ENCODE results near the gene MOBP.
"Not testable (repeated sequence)": the region's sequence is repeated elsewhere in the genome, so short reads cannot be mapped to it uniquely, and the experiment has no call there.

MOBP gene, protein sequence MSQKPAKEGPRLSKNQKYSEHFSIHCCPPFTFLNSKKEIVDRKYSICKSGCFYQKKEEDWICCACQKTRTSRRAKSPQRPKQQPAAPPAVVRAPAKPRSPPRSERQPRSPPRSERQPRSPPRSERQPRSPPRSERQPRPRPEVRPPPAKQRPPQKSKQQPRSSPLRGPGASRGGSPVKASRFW

DNA sequence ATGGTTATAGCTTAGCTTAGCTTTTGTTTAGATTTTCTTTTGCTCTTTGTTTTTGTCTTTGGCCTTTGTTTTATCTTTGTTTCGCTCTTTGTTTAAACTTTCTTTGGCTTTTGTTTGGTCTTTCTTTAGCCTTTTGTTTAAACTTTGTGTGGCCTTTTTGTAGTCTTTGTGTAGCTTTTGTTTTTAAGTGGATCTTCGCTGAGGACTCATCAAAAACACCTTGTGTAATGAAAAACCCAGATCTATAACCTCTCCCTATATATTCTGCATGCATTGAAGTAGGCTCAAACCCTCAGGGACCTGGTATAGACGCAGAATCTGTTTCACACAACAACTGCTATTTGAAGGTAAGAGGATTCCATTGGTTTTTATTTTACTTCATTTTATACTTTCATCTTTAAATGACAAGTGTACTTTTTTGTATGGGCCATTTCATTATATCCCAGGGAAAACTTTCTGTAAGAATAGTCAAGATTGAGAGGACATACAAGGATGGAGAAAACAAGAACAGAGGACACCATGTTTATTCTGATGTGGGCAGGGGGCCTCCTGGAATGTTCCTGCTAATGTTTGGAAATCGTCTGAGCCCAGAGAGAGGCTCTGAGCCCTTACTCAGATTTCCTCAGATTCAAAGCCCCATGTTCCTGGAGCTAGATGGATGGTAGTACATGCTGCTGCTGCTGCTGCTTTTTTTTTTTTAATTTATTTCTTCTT lies at the start of gene MOBP:
Gene MOBP, plus strand, starts transcription at position 287 of the 714 bp plus-strand sequence. CDS start 34,390 bp downstream, outside the sequence.
- no peak for DNase-seq (ENCODE audit: low read depth, low spot score)

DNA sequence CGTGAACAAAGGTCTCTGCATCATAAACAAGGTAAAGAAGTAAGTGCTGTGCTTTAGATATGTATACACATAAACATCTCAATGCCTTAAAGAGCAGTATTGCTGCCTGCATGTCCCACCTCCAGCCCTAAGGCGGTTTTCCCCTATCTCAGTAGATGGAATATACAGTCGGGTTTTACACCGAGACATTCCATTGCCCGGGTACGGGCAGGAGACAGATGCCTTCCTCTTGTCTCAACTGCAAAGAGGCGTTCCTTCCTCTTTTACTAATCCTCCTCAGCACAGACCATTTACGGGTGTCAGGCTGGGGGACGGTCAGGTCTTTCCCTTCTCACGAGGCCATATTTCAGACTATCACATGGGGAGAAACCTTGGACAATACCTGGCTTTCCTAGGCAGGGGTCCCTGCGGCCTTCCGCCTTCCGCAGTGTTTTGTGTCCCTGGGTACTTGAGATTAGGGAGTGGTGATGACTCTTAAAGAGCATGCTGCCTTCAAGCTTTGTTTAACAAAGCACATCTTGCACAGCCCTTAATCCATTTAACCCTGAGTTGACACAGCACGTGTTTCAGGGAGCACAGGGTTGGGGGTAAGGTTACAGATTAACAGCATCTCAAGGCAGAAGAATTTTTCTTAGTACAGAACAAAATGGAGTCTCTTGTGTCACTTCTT lies 48.8 kb upstream of the MOBP start:
- not testable (repeated sequence) for DNase-seq (ENCODE audit: low read depth, low spot score)

DNA sequence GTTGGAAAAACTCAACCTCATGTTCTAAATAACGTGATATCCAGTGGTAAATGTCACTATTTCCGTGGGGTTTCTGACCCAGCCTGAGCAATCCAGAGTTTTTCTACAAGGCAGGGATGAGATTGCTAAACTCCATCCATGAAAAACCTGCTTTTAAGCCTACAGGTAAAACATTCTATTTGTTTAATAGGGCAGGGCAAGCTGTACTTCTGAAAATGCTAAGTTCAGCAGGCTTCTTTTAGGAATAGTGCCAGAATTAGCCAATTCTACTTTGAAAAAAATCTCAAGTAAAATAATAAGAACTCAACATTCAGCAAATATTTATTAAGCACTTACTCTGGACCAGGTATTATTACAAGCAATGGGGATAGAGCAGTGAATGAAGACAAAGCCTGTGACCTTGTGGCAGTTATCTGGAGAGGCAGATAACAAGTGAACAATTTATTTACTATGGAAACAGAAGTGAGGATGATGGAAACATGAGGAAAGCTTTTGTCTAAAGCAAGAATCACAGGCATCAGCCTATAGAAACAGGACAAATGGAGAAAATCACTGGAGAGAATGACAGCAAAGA lies 47.7 kb upstream of the MOBP start:
- no peak for DNase-seq (ENCODE audit: low read depth, low spot score)

GRCh38 chr3:39420543-39420942 lies 46.9 kb upstream of the MOBP start:
- DNase-seq (ENCODE audit: low read depth, low spot score): no peak

- DNase-seq (ENCODE audit: low read depth, low spot score): no peak
Observed at GRCh38 chr3:39423436-39423970, 44.0 kb upstream of the MOBP start.

DNA sequence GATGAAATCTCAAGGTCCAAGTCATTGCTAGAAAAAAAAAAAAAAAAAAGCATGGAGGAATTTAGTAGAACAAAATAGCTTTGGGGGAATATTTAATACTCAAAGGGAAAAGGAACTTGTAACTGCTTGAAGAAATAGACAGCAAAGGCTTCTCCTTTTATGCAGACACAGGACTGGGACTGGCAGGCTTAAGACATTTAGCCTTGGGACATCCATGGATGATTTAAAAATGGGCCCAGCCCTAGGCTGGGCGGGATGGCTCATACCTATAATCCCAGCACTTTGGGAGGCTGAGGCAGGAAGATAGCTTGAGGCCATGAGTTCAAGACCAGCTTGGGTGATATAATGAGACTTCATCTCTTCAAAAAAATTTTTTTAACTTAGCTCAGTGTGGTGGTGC lies 41.2 kb upstream of the MOBP start:
- no peak for DNase-seq (ENCODE audit: low read depth, low spot score)

DNA sequence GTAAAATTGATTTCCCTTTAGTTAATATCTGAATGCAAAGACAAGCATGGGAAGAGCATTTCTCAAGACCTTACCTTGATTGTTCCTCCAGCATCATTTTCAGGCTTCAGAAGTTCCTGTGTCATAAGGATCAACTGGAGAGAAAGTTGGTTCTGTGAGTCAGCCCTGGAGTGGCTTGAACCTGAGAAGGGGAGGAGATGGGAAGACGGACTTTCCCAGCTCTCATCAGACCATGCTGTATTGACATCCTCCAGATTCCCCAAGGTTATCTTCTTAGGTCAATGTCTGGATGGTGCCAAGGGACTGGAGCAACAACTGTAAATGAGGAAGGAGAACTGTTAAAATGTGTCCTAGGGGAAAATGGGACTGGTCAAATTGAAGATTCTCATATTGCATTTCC lies 40.0 kb upstream of the MOBP start:
- DNase-seq (ENCODE audit: low read depth, low spot score): no peak

DNA sequence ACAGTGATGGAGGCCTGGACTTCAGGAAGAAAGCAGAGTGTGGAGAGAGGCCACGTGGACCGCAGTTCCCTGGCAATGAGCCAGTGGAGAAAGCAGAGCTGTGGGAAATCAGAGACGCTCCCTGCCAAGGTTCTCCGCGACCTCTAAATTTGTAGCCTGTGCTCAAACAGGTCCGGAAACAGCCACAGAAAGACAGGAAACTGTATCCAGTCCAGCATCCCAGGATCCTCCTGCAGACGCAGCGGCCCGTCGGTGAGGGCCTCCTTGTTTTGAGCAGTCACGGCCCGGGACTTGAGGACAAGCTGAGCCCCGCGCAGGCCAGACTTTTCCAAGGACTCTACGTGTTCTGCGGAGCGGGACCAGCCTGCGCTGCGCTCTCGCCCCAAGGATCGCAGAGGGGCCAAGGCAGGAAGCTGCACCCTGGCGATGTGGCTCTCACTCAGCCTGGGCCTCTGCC lies 38.7 kb upstream of the MOBP start:
- no peak for DNase-seq (ENCODE audit: low read depth, low spot score)

- no peak for DNase-seq (ENCODE audit: low read depth, low spot score)
Observed at GRCh38 chr3:39429466-39429865, 38.0 kb upstream of the MOBP start.

DNA sequence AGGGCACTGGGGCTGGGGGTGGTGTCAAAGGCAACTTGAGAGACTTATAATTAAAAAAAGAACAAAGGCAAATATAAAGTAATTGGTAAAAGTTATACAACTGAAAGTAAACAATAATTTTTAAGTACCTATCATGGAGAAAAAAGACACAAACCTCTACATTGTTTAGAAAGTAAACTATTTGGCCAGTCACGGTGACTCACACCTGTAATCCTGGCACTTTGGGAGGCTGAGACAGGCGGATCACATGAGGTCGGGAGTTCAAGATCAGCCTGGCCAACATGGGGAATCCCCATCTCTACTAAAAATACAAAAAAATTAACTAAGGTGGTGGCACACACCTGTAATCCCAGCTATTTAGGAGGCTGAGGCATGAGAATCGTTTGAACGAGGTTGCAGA lies 35.1 kb upstream of the MOBP start:
- DNase-seq (ENCODE audit: low read depth, low spot score): no peak

- DNase-seq (ENCODE audit: low read depth, low spot score): no peak
Observed at GRCh38 chr3:39433642-39434041, 33.8 kb upstream of the MOBP start.

GRCh38 chr3:39434574-39434973 lies 32.9 kb upstream of the MOBP start:
- DNase-seq (ENCODE audit: low read depth, low spot score): no peak

- DNase-seq (ENCODE audit: low read depth, low spot score): no peak
Observed at GRCh38 chr3:39435006-39435748, 32.3 kb upstream of the MOBP start.

DNA sequence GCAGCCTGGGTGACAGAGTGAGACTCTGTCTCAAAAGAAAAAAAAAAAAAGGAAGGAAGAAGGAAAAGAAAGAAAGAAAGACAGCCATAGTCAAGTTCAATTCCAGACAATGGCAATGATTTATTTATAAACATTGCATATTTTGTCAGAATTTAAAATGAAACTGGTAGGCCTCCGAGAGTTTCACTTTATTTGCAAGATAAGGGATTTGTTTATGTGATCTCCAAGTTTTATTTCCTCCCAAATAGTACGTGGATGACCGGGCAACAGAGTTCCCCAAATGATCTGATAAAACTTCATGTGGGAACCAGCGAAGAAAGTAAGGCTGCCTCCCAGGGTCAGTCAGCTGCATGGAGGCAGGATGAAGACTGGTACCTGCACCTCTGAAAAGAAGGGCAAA lies 28.6 kb upstream of the MOBP start:
- DNase-seq (ENCODE audit: low read depth, low spot score): no peak

GRCh38 chr3:39440316-39440715 lies 27.2 kb upstream of the MOBP start:
- no peak for DNase-seq (ENCODE audit: low read depth, low spot score)

- no peak for DNase-seq (ENCODE audit: low read depth, low spot score)
Observed at GRCh38 chr3:39443530-39443929, 23.9 kb upstream of the MOBP start.

- DNase-seq (ENCODE audit: low read depth, low spot score): no peak
Observed at GRCh38 chr3:39445927-39446326, 21.6 kb upstream of the MOBP start.

- DNase-seq (ENCODE audit: low read depth, low spot score): no peak
Observed at GRCh38 chr3:39446444-39446843, 21.0 kb upstream of the MOBP start.

- DNase-seq (ENCODE audit: low read depth, low spot score): peak; percentile 31
Observed at GRCh38 chr3:39447637-39448483, 19.6 kb upstream of the MOBP start.

GRCh38 chr3:39448506-39449233 lies 18.8 kb upstream of the MOBP start:
- no peak for DNase-seq (ENCODE audit: low read depth, low spot score)
